A673 (cell line): ENCODE results near the gene UCN3. TPM values are rescaled to one million over a fixed set of nuclear protein-coding genes. Genes with fewer than 3 reads are reported as not detected.
"Not testable (repeated sequence)": the region's sequence is repeated elsewhere in the genome, so short reads cannot be mapped to it uniquely, and the experiment has no call there.

Experiments
- BruUV-seq: library from RNA; stranded (reverse); fragments of 400-500 nt; replicated peaks from 2 replicates; lab custom pipeline; 2021; lab: Mats Ljungman, UMichigan
- CTCF ChIA-PET: fragments of 300-600 bp; sonication (Branson Sonifier 250); formaldehyde crosslinking; loops from one replicate; lab custom pipeline; 2022; ENCODE audit warnings: antibody characterized with exemption; lab: Charles Lee
- POLR2A ChIA-PET: fragments of 300-600 bp; sonication (Branson Sonifier 250); formaldehyde crosslinking; loops from one replicate; lab custom pipeline; 2022; ENCODE audit warnings: antibody characterized with exemption; ENCODE audit not compliant: low non-redundant PET; lab: Charles Lee
- DNase-seq: peaks from one replicate; pipeline ENCODE4 v3.0.0-alpha.2; 2015; ENCODE audit warnings: low spot score
- H3K27ac ChIP-seq: fragments of 200-600 bp; sonication (generic); 2 replicates; pipeline ENCODE4 v1.5.1; 2016; ENCODE audit warnings: mixed run types, low read depth, mild to moderate bottlenecking, mixed read lengths, antibody characterized with exemption, low read length; ENCODE audit not compliant: poor library complexity, severe bottlenecking
- H3K27me3 ChIP-seq: fragments of 200-600 bp; sonication (generic); replicated peaks from 2 replicates; pipeline ENCODE4 v1.6.1; 2017; ENCODE audit warnings: mixed run types, low read depth, mild to moderate bottlenecking, mixed read lengths, antibody characterized with exemption, low read length; ENCODE audit not compliant: insufficient read depth, poor library complexity
- H3K36me3 ChIP-seq: fragments of 200-600 bp; sonication (generic); 2 replicates; pipeline ENCODE4 v1.6.1; 2016; ENCODE audit warnings: mixed run types, mild to moderate bottlenecking, mixed read lengths, antibody characterized with exemption, low read length; ENCODE audit not compliant: insufficient read depth, poor library complexity, severe bottlenecking
- H3K4me1 ChIP-seq: fragments of 200-600 bp; sonication (generic); 2 replicates; pipeline ENCODE4 v1.6.1; 2017; ENCODE audit warnings: mixed run types, mild to moderate bottlenecking, mixed read lengths, antibody characterized with exemption, low read length; ENCODE audit not compliant: insufficient read depth, poor library complexity, severe bottlenecking
- H3K4me3 ChIP-seq: fragments of 200-600 bp; sonication (generic); 2 replicates; pipeline ENCODE4 v1.5.1; 2016; ENCODE audit warnings: low read depth, mixed run types, mild to moderate bottlenecking, mixed read lengths, low read length; ENCODE audit not compliant: poor library complexity, severe bottlenecking
- H3K9me3 ChIP-seq: fragments of 200-600 bp; sonication (generic); 2 replicates; pipeline ENCODE4 v1.6.1; 2016; ENCODE audit warnings: mixed run types, low read depth, mild to moderate bottlenecking, mixed read lengths, antibody characterized with exemption, low read length; ENCODE audit not compliant: poor library complexity, severe bottlenecking
- EZH2 ChIP-seq: fragments of 200-600 bp; sonication (generic); IDR thresholded peaks from 2 replicates; pipeline ENCODE4 v1.6.1; 2017; ENCODE audit warnings: borderline replicate concordance, low read depth, mild to moderate bottlenecking, mixed read lengths, antibody characterized with exemption, low read length; ENCODE audit not compliant: poor library complexity, severe bottlenecking
- intact Hi-C: fragments of 100-400 bp; cut with micrococcal nuclease; formaldehyde crosslinking; loops from one replicate; pipeline ENCODE4 v1.10.0; 2022; ENCODE audit not compliant: unreplicated experiment
- total RNA-seq: library from RNA; stranded (reverse); gene quantifications from 2 replicates; pipeline ENCODE4 v1.2.3, GENCODE V29; 2021
- TF ChIP-seq, protein P1 (sequence below): fragments of 300-800, 200-600 bp; sonication (generic); conservative IDR thresholded peaks from 2 replicates; pipeline ENCODE4 v1.5.1; 2017; ENCODE audit warnings: low read depth, mild to moderate bottlenecking, antibody characterized with exemption, low read length, moderate library complexity, mixed read lengths

The UCN3 gene
- total RNA-seq, 1 experiment from 2014 or later: not detected

- H3K27ac ChIP-seq: no peak overlapping the region
- no peak for TF ChIP-seq EZH2
- TF ChIP-seq, protein P1, sequence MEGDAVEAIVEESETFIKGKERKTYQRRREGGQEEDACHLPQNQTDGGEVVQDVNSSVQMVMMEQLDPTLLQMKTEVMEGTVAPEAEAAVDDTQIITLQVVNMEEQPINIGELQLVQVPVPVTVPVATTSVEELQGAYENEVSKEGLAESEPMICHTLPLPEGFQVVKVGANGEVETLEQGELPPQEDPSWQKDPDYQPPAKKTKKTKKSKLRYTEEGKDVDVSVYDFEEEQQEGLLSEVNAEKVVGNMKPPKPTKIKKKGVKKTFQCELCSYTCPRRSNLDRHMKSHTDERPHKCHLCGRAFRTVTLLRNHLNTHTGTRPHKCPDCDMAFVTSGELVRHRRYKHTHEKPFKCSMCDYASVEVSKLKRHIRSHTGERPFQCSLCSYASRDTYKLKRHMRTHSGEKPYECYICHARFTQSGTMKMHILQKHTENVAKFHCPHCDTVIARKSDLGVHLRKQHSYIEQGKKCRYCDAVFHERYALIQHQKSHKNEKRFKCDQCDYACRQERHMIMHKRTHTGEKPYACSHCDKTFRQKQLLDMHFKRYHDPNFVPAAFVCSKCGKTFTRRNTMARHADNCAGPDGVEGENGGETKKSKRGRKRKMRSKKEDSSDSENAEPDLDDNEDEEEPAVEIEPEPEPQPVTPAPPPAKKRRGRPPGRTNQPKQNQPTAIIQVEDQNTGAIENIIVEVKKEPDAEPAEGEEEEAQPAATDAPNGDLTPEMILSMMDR: no peak
- no TSS peak for BruUV-seq
- POLR2A ChIA-PET: no interaction called here
- intact Hi-C loops: no loop called here
- H3K4me3 ChIP-seq: no peak overlapping the region
- CTCF ChIA-PET: interaction anchor here (0.6 kb wide), 1 partner anchor 15 kb away, joined by 6 read pairs; no protein-coding TSS in a partner anchor
- H3K9me3 ChIP-seq: no peaks in the 10 kb centered on the region
- H3K36me3 ChIP-seq: no peaks in the 10 kb centered on the region
- no peaks in the 10 kb centered on the region for H3K4me1 ChIP-seq
- no peak for DNase-seq
- no peaks in the 10 kb centered on the region for H3K27me3 ChIP-seq
Observed at GRCh38 chr10:5376450-5376849, 11.7 kb downstream of the UCN3 start.

DNA sequence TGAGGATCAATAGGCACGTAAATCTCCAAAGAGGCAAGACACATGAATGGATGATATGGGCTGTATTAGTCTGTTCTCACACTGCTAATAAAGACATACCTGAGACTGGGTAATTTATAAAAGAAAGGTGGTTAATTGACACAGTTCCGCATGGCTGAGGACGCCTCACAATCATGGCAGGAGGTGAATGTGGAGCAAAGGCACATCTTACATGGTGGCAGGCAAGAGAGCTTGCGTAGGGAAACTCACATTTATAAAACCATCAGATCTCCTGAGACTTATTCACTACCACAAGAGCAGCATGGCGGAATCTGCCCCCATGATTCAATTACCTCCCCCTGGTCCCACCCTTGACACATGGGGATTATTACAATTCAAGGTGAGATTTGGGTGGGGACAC is 14.4 kb downstream of the UCN3 start:
- H3K27ac ChIP-seq, H3K36me3 ChIP-seq, H3K4me1 ChIP-seq, POLR2A ChIA-PET, DNase-seq, CTCF ChIA-PET, BruUV-seq, H3K27me3 ChIP-seq, intact Hi-C loops, H3K4me3 ChIP-seq, H3K9me3 ChIP-seq: not testable (repeated sequence)

DNA sequence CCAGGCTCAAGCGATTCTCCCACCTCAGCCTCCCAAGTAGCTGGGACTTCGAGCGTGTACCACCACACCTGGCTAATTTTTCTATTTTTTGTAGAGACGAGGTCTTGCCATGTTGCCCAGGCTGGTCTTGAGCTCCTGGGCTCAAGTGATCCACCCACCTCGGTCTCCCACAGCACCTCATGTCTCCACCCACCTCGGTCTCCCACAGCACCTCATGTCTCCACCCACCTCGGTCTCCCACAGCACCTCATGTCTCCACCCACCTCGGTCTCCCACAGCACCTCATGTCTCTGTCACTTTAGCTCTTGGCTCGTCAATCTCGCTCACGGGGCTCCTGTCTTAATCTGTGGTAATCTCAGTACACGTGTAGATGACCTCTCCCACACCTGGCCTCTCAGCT is 15.6 kb downstream of the UCN3 start:
- H3K9me3 ChIP-seq, H3K4me3 ChIP-seq, BruUV-seq, POLR2A ChIA-PET, H3K27me3 ChIP-seq, H3K36me3 ChIP-seq, DNase-seq, H3K4me1 ChIP-seq, CTCF ChIA-PET, H3K27ac ChIP-seq: not testable (repeated sequence)
- intact Hi-C loops: loop anchor here (5.0 to 10.0 kb wide), 2 partner anchors 98 to 286 kb away; partner anchors contain the start of gene AKR1C3

GRCh38 chr10:5381187-5381586 is 16.4 kb downstream of the UCN3 start:
- no peak overlapping the region for H3K4me3 ChIP-seq
- BruUV-seq: no TSS peak
- no peak for TF ChIP-seq EZH2
- TF ChIP-seq, protein P1: no peak
- no peaks in the 10 kb centered on the region for H3K9me3 ChIP-seq
- H3K27me3 ChIP-seq: no peaks in the 10 kb centered on the region
- no peaks in the 10 kb centered on the region for H3K4me1 ChIP-seq
- DNase-seq: no peak
- H3K36me3 ChIP-seq: no peaks in the 10 kb centered on the region
- POLR2A ChIA-PET: no interaction called here
- H3K27ac ChIP-seq: no peak overlapping the region
- CTCF ChIA-PET: no interaction called here
- intact Hi-C loops: loop anchor here (5.0 to 10.0 kb wide), 2 partner anchors 99 to 286 kb away; partner anchors contain the start of gene AKR1C3
